Neural cell (in vitro differentiated cells): Measurements from ENCODE around the gene PPP1R12C.

Experiments
- CTCF ChIP-seq: fragments of 450-650 bp; IDR thresholded peaks from 2 replicates; pipeline ENCODE4 v1.5.1; 2014; ENCODE audit warnings: antibody characterized with exemption, mild to moderate bottlenecking, moderate library complexity; ENCODE audit not compliant: poor library complexity, severe bottlenecking
- EP300 ChIP-seq: fragments of 450-650 bp; conservative IDR thresholded peaks from 2 replicates; pipeline ENCODE4 v1.6.1; 2014; ENCODE audit warnings: antibody characterized with exemption, mild to moderate bottlenecking, moderate library complexity; ENCODE audit not compliant: poor library complexity, severe bottlenecking
- EZH2 ChIP-seq: fragments of 200-600, 300-800 bp; shearing (Covaris generic), sonication (generic); IDR thresholded peaks from 2 replicates; pipeline ENCODE4 v1.6.1; 2014; ENCODE audit warnings: antibody characterized with exemption, low read length, borderline replicate concordance, mild to moderate bottlenecking; ENCODE audit not compliant: insufficient read depth, poor library complexity, severe bottlenecking
- MXI1 ChIP-seq: fragments of 450-650 bp; conservative IDR thresholded peaks from 2 replicates; pipeline ENCODE4 v1.6.1; 2014; ENCODE audit warnings: antibody characterized with exemption, mild to moderate bottlenecking; ENCODE audit not compliant: poor library complexity, severe bottlenecking
- POLR2AphosphoS5 ChIP-seq: IDR thresholded peaks from 2 replicates; pipeline ENCODE4 v1.6.1; 2012
- RAD21 ChIP-seq: fragments of 450-650 bp; conservative IDR thresholded peaks from 2 replicates; pipeline ENCODE4 v1.6.1; 2014; ENCODE audit warnings: antibody characterized with exemption, mild to moderate bottlenecking, moderate library complexity
- REST ChIP-seq: IDR thresholded peaks from 2 replicates; pipeline ENCODE4 v1.6.1; 2012; ENCODE audit warnings: borderline replicate concordance
- TAF1 ChIP-seq: IDR thresholded peaks from 2 replicates; pipeline ENCODE4 v1.6.1; 2012; ENCODE audit warnings: low read depth

GRCh38 chr19:55106591-55106990, 10.8 kb downstream of the PPP1R12C start:
- TF ChIP-seq RAD21 (no peak), EP300 (no peak), CTCF (no peak), EZH2 (no peak), POLR2AphosphoS5 (no peak), TAF1 (no peak), REST (no peak), MXI1 (no peak)
